ENCODE measurements around the gene ALX1.

Gene ALX1

GRCh38 chr12:85280165-85280983 is at the start of gene ALX1:
Gene ALX1, plus strand, starts transcription at chr12:85280220. Its CDS starts 42 bp downstream, at chr12:85280262.
- DNase-seq: no peak

- no peak for DNase-seq
These were observed 42.7 kb upstream of the ALX1 start for GRCh38 chr12:85237327-85237726.

DNA sequence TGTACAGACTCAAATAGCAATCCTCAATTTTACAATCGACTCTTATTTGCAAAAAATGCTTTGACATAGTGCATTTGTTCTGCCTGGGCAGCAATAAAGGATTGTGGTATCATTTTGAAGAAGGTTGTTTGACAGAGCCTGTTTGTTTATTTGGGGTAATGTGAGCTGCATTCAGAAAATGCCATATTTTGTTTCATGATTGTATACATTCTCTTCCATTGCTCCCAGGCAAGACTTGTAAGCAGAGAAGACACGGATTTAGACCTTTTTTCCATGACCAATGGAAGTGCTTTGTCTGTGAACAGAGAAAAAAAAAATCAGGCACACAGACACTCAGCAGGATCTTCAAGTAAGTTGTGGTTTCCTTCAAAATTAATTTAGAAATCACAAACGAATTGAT is 35.5 kb upstream of the ALX1 start:
- DNase-seq: no peak

DNA sequence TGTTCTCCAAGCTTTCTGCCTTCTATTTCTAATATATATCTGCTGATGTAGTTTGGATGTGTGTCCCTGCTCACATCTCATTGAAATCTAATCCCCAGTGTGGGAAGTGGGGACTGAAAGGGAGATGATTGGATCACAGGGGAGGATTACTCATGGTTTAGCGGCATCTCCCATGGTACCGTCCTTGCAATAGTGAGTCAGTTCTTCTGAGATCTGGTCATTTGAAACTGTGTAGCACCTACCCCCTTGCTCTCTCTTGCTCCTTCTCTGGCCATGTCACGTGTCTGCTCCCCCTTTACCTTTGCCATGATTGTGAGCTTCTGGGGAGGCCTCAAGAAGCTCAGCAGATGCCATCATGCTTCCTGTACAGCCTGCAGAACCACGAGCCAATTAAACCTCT is 26.2 kb upstream of the ALX1 start:
- DNase-seq: no peak

DNA sequence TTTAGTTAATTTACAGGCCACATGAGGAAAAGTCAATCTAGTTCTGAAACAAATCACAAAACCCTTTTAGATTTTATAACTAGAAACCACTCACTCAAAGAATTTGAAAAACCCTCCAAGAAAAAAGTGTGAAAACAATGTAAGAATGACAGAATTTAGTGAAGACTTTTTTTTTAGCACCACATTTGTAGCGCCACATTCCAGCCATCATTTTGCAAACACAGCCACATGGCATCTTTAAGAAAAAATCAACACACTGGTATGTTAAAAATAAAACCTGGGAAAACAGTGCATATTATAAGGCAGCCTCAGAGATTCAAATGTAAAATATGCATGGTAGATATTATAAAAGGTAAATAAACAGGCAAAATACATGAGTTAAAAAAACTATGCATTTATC is 22.3 kb upstream of the ALX1 start:
- no peak for DNase-seq

GRCh38 chr12:85260447-85260846 is 19.6 kb upstream of the ALX1 start:
- DNase-seq: no peak

- no peak for DNase-seq
These were observed 19.1 kb upstream of the ALX1 start for GRCh38 chr12:85260896-85261295.

DNA sequence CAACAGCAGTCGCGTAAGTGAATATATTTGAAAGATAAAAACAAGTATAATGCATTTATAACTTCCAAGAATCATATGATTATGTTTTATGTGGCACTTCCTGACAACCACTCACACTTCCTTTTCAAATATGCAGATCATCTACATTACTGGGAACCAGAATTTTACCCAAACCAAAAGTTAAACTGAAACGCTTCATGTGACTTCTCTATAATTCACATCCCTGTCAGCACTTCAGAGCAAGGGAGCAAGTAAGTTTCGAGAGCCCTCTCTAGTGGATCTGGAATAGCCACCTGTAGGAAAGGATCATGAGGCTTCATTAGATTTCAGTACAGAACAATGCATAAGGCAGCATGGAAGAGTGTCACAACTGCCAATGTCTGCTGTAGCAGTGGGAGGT is 13.7 kb upstream of the ALX1 start:
- no peak for DNase-seq

DNA sequence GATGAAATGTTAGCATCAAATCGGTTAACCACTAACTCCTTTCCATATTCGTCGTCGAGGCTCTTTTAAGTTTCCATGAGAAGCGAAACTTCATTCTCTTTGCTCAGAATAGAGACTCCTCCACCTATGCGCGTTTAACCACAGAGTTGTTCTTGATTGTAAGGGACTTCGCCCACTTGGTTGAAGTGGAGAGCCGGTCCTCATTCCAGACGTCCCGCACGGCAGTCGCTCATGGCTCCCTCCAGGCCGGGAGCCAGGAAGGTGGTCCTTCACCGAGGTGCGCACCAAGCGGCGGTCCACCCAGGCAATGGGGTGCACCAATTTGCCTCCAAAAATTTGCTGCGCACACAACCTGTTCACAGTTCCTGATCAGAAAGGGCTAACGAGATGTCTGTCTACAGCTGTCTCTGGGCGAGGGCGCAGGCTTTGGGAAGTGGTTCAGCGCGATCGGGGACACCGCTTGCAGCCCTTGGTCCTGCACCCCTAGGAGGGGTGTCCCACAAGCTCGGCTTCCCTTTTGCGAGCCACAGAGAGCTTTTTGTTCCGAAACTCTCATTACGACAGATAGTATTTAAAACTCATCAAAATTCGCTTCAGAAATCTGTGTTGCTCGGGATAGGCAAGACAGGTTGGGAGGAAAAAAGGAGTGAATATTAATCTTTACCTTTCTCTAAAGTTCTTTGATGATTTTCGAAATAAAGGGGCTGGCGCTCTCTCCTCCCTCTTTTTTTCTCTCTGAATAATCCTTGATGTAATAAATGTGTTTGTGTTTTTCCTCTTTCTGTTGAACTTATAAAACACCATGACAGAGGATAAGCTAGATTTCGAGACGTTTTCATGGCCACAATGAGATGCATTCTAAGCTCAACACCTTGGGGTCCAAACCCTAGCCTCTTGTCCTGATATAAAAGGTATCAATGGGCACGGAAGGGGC is 6.4 kb upstream of the ALX1 start:
- DNase-seq: no peak

DNA sequence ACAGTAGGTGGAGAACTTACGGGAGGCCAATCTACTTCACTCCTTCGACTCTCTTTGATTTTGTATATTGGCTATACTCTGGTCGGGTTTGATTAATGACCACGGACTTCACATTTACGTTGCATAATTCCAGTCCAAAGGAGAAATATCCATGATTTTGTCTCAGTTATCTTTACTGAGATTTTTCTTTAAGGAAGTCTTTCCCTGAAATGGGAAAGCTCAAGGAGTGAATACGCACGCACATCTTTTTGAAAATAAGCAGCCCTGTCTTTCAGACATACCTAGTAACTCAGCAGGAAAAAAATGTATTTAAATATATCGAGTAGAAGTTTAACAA is 5.7 kb upstream of the ALX1 start:
- no peak for DNase-seq

DNA sequence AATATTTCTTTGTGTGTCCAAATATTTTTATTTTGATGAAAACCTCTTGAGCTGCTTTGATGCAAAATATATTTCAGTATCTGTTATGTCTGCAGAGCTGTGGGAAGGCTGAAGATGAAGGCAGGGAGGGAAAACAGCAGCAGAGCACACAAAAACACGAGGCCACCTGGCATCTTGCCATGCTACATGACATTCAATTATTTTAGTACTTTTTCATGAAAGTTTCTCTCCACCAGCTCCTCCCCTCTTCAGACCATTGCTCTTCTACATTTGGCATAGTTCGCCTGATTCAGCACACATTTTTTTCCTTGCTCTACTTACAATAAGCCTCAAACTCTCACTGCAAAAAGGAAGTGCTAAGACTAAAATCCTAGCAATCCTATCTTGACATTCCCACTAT is 4.6 kb upstream of the ALX1 start:
- no peak for DNase-seq

GRCh38 chr12:85277191-85277590 is 2.8 kb upstream of the ALX1 start:
- DNase-seq: no peak

- no peak for DNase-seq
These were observed 2.0 kb upstream of the ALX1 start for GRCh38 chr12:85277900-85278597.

DNA sequence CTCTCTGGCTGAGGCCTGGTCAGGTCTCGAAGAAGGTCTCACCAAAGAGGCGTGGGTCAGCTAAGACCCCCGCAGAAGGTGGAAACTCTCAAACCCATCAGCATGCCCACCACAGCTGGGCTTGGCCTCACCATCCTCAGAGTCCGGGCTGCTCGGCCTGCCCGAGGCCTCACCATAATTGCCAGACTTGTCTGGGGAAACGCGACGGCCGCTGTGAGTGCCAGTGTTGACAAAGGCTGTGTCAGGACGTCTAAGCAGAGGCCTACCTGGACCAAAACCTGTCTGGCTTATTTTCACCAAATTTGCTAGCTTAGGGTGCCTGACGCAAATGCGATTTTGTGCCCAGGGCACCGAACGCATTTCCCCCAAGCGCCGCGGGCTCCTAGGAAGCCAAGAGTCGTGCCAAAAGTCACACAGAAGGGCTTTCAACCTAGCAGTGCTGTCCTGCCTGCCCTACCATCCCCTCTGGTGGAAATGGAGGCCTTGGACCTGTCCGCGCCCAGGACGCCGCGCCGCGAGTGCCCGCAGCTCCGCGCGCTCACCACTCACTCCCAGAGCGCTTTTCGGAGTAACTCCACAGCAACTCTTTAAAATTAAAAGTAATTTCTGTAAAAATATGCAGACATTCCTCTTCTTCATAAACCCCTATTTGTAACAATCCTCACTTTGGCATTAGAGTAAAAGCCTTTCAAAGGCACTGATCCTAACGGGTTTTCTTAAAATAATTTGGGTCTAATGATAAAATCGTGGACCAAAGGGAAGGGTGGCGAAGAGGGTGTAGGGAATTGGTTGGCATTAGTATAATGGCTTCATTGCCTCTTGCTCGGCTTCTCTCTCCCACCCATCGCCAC is 1.2 kb upstream of the ALX1 start:
- no peak for DNase-seq

DNA sequence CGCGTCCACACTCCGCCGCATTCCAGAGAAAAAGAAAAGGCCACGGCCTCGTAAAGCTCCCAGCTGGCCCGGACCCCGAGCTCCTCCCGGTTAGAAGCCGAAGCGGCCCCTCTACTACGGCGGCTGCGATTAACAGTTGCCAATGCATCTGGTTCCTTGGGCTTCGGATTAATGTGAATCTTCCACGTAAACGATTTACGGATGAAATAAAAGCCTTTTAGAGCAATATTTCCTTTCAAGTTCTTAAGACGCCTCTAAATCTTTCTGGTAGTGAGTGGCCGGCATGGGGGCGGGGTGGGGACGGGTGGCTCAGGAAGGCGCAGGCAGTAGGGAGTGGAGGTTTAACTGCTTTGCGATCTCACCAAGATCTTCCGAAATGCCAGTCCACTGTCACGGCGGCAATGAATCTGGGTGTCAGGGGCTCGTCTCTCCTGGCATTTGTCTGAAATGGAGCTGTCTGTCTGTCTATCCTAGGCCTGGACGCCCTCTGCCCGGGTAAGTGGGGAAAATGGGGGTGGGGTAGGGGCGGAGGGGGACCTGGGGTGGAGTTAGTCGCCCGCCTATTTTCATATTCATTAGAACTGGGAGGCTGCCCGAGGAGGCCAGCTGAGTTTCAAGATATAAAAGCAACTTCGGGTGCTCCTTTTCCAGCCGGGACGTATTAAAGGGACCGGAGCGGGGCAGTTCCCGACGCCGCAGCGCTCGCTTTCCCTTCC is 413 bp upstream of the ALX1 start:
- no peak for DNase-seq

DNA sequence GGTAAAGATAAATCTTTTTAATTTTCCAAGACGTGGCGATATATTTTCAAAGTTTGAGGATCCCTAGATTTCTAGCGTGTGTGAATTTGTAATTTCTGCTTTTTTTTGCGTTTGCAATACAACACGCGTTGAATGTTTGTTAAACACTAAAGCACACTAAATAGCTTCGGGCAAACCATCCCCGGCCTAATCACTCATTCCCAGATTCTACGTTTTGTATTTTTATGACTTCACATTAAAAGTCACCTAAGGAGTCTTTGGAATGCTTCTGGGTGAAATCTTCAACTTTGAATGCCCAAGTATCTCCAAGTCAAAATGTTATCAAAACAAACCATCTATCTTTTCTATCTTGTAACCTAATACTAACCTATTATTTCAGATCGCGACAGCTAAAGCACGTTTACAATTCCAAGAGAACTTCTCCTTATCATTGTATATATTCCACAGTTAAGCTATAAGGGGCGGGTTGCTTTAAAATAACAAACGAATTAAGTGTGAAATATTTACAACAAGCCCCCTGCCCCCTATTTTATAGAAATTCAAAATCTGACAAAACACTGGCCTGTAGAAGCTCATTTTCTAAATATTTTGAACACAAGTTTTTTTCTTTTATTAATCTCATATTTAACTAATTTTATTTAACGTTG is 1.1 kb downstream of the ALX1 start:
- DNase-seq: no peak

GRCh38 chr12:85281636-85282312 is 1.8 kb downstream of the ALX1 start:
- DNase-seq: no peak

DNA sequence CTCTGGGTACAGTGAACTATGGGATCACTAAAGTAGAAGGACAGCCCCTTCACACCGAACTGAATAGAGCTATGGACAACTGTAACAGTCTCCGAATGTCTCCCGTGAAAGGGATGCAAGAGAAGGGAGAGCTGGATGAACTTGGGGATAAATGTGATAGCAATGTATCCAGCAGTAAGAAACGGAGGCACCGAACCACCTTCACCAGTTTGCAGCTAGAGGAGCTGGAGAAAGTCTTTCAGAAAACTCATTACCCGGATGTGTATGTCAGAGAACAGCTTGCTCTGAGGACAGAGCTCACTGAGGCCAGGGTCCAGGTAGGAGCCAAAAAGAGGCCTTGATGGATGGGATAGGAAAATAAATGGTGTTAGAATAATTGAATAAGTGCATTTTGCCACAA is 3.5 kb downstream of the ALX1 start:
- DNase-seq: no peak

GRCh38 chr12:85296362-85296761 is 16.3 kb downstream of the ALX1 start:
- no peak for DNase-seq

- no peak for DNase-seq
These were observed 19.0 kb downstream of the ALX1 start for GRCh38 chr12:85299053-85299452.

- DNase-seq: no peak
These were observed 21.0 kb downstream of the ALX1 start for GRCh38 chr12:85301051-85301450.
